ENCODE measurements around the gene RFFL.
"Not testable (repeated sequence)": the region's sequence is repeated elsewhere in the genome, so short reads cannot be mapped to it uniquely, and the experiment has no call there.

RFFL gene, protein sequence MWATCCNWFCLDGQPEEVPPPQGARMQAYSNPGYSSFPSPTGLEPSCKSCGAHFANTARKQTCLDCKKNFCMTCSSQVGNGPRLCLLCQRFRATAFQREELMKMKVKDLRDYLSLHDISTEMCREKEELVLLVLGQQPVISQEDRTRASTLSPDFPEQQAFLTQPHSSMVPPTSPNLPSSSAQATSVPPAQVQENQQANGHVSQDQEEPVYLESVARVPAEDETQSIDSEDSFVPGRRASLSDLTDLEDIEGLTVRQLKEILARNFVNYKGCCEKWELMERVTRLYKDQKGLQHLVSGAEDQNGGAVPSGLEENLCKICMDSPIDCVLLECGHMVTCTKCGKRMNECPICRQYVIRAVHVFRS

DNA sequence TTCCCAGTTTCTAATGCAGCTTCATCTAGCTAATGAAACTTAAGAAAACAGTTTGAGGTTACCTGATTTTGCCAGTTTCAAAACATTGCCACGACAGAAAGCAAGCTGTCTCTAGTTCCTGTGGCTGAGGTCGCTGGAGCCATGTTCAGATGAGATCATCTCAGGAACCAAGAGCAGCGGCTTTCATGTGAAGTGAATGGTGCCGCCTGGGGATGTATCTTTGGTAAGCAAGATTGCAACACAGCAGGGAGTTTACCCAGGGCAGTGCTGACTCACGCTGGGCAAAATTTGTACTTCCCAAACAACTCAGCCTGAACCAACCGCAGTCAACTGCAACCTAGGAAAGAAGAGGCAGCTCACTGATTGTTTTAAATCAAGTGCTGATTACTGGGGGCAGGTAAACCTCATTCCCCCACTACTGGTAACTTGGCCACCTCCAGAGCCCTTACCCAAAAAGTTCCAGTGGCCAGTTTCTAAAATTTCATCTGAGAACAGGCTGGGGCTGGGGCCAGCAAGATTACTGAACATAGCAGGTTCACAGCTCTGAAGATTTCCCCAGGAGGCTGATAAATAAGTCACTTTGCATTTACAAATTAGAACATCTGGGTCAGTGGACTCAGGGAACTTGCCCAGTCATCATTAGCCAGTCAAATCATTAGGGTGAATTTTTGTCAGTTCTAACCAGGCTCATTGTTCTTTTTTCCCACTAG lies at the start of gene RFFL:
TSS of gene RFFL (minus strand) at position 194 of the 710 bp plus-strand sequence. CDS start 37,154 bp downstream, outside the sequence.
- DNase-seq (ENCODE audit: insufficient read length, low spot score) (peak; percentile 71), FAIRE-seq (peak; percentile 97)
- no peak; the same call in 1 of the 2 replicates for TF ChIP-seq POLR2A (IDR thresholded peaks at IDR 0.05; ENCODE audit: low read depth, low read length)

DNA sequence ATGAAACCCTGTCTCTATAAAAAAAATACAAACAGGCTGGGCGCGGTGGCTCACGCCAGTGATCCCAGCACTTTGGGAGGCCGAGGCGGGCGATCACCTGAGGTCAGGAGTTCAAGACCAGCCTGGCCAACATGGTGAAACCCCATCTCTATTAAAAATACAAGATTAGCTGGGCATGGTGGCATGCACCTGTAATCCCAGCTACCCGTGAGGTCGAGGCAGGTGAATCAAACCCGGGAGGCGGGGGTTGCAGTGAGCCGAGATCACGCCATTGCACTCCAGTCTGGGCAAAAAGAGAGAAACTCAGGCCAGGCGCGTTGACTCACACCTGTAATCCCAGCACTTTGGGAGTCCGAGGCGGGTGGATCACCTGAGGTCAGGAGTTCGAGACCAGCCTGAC lies 47.3 kb upstream of the RFFL start:
- not testable (repeated sequence) for FAIRE-seq; DNase-seq (ENCODE audit: insufficient read length, low spot score)

DNA sequence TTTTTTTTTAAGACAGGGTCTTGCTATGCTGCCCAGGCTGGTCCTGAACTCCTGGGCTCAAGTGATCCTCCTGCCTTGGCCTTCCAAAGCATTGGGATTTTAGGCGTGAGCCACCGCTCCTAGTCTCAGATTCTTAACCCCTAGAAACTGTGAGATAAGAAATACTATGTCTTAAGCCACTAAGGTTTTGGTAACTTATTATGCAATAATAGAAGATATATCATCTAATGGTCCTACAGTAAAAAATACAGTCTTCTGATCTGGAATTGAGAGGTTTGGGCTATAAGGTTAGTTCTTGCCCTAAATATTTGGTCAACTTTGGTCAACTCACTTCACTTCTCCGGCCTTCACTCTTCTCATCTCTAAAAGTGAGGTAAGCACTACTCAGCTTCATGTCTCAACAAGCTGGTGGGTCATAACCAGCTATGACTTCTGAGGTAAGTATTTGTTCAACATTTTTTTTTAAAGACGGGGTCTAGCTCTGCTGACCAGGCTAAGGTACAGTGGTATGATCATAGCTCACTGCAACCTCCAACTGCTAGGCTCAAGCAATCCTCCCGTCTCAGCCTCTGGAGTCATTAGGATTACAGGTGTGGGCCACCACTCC lies 41.4 kb upstream of the RFFL start:
- DNase-seq (ENCODE audit: insufficient read length, low spot score) (no peak), FAIRE-seq (no peak)
- no peak for TF ChIP-seq POLR2A (IDR thresholded peaks at IDR 0.05; ENCODE audit: low read depth, low read length)

DNA sequence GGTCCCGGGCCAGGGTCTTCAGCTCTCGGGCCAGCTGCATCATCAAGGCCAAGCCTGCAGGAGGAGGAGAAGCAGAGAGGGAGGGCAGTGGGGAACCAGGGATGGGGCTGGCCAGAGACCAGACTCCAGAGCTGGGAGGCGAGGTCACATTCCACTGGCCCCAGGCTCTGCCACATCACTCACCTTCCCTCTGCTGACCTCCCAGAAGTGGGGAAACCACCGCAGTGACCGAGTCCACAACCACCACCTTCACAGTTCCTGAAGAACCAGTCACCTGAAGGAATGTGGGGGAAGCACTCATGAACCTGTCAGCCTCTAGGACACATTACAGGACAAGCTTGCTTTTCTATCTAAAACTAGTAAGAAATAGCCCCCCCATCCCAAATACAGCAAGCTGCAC lies 39.8 kb upstream of the RFFL start:
- FAIRE-seq (no peak), DNase-seq (ENCODE audit: insufficient read length, low spot score) (no peak)

DNA sequence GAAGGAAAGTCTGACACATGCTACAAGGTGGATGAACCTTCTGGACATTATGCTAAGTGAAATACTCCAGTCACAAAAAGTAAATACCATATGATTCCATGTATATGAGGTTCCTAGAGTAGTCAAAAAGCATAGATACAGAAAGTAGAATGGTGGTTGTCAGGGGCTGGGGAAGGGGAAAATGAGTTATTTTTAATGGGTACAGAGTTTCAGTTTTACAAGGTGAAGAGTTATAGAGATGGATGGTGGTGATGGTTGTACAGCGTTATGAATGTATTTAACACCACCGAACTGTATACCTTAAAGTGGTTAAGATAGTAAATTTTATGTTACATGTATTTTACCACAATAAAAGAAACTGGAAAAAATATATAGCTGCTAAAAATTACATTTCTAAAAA lies 38.2 kb upstream of the RFFL start:
- FAIRE-seq (no peak), DNase-seq (ENCODE audit: insufficient read length, low spot score) (no peak)
- no peak for TF ChIP-seq POLR2A (IDR thresholded peaks at IDR 0.05; ENCODE audit: low read depth, low read length)

More for the DNA sequence above, 39.8 kb upstream of the RFFL start:
- TF ChIP-seq POLR2A (IDR thresholded peaks at IDR 0.05; ENCODE audit: low read depth, low read length) = no peak

DNA sequence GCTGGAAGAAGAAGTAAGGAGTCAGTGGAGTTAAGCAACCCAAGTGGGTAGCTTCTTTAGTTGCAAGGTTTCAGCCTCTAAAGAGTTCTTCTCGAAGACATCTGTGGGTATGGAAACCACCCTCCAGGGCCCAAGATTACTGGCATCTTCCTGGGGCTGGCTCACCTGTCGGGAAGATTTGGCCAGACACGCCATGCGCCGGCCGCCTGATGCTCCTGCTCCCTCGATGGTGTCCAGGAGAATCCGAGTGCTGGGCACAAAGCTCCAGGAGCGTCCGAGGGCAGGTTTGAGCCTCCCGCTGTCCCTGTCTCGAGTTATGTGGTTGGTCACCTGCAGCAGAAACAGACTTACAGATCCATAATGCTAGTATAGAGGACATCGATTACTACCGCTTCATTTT lies 37.5 kb upstream of the RFFL start:
- no peak for TF ChIP-seq POLR2A (IDR thresholded peaks at IDR 0.05; ENCODE audit: low read depth, low read length)
- no peak for DNase-seq (ENCODE audit: insufficient read length, low spot score)
- no peak for FAIRE-seq

DNA sequence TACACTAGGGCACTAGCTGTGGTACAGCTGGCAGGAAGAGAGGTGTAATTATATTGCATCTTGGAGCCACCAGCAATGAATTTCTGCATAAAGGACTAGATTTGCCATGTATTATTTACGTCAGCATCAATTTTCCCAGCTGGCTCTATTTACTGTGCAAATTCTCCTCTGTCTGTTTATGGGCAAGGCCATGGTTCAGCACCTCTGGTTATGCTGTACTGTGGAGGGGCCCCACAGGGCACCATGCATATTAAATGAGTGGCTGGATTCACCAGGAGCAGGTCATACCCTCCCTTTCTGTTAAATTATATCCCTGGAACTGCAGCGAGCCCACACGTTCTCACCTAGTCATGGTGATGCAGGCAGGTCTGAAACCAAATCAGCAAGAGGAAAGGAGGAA lies 36.4 kb upstream of the RFFL start:
- DNase-seq (ENCODE audit: insufficient read length, low spot score) (no peak), FAIRE-seq (no peak)
- no peak for TF ChIP-seq POLR2A (IDR thresholded peaks at IDR 0.05; ENCODE audit: low read depth, low read length)

DNA sequence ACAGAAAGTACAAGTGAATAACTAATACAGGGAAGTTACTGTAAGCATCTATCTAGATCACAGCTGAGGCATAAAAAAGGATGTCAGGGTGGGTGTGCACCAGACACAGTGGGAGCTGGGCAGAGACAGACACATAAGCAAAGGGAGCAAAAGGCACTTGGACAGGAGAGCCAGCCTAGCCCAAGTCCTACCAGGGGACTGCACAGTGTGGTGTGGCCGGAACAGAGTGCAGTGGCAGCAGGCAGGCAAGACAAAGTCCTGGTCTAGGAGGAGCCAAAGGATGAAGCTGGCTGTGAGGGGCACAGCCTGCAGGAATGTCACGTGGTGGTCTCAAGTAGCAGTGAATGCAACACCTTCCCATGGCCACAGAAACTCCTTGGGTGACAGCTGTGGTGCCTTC lies 34.3 kb upstream of the RFFL start:
- no peak for DNase-seq (ENCODE audit: insufficient read length, low spot score)
- no peak for TF ChIP-seq POLR2A (IDR thresholded peaks at IDR 0.05; ENCODE audit: low read depth, low read length)
- FAIRE-seq = no peak

DNA sequence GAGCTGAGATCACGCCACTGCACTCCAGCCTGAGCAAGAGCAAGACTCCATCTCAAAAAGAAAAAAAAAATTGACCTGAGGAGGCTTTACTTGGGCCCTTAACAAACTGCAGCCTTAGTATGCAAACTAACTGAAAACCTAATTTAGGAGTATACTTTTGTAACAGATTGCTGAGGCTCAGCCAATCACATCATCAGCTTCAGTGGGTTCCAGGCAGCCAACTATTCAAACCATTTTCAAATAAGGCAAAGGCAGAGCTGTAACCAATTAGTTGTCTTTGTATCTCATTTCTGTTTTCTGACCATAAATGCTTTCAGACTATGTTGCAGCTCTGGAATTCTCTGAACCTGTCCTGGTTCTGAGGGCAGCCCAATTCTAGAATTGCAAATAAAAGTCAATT lies 32.2 kb upstream of the RFFL start:
- FAIRE-seq = no peak
- TF ChIP-seq POLR2A (IDR thresholded peaks at IDR 0.05; ENCODE audit: low read depth, low read length) = no peak

DNA sequence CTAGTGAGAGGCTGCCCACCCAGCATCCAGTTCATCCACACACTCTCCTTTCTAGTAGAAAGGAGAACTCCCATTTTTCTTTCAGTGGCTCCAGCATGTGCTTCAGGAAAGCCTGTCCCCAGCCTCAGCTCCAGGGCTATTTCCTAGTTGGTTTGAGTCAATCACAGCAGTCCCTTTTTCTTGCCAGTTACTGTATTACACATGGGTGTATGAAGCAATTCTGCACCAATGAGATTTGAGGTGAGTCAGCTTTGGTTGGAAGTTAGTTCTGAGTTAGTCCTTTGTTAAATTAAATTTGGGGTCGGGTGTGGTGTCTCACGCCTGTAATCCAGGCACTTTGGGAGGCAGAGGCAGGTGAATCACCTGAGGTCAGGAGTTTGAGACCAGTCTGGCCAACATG lies 31.4 kb upstream of the RFFL start:
- FAIRE-seq = no peak
- peak; percentile 57 for DNase-seq (ENCODE audit: insufficient read length, low spot score)
- no peak for TF ChIP-seq POLR2A (IDR thresholded peaks at IDR 0.05; ENCODE audit: low read depth, low read length)

More for the DNA sequence above, 32.2 kb upstream of the RFFL start:
- DNase-seq (ENCODE audit: insufficient read length, low spot score) = no peak

DNA sequence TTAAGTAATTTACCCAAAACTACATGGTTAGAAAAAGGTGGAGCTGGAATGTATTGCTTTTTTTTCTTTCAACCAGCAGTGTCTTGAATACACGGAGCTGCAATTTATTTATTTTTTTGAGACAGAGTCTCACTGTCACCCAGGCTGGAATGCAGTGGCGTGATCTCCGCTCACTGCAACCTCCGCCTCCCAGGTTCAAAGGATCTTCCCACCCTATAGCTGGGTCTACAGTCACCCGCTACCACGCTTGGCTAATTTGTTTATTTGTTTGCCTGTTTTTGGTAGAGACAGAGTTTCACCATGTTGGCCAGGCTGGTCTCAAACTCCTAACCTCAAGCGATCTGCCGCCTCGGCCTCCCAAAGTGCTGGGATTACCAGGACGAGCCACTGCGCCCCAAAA lies 27.2 kb upstream of the RFFL start:
- FAIRE-seq; DNase-seq (ENCODE audit: insufficient read length, low spot score): not testable (repeated sequence)

DNA sequence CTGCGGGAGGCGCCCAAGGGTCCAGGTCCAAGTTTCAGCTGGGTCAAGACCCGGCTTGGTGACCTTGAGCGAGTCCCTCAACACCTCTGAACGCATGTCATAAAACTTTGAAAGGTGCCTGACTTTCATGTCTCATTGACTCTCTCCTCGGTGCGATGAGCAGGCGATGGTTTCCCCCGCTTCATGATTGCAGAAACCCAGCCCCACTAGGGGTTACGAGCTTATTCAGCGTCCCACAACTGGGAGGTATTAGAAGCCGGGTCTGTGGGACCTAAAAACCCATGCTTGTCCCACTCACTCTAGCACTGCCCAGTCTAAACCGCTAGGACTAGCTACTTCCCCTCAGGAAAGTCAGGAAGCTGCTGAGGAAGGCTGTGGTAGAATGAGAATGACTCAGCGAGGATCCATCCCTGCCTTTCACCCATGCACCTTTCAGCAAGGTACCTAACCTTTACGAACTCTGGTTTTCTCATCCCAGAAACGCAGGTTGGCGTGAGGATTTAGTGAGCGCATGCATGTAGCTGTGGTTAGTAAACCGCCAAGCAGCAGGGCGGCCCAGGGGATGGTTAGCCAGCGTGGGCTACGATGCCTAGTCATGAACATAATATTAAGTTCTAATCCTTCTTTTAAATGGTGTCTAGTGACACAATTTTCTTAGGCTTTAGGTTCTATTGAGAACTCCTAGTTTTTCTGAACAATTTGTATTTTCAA lies 26.2 kb upstream of the RFFL start:
- no peak for FAIRE-seq
- DNase-seq (ENCODE audit: insufficient read length, low spot score) = peak; percentile 40
- TF ChIP-seq POLR2A (IDR thresholded peaks at IDR 0.05; ENCODE audit: low read depth, low read length) = no peak

DNA sequence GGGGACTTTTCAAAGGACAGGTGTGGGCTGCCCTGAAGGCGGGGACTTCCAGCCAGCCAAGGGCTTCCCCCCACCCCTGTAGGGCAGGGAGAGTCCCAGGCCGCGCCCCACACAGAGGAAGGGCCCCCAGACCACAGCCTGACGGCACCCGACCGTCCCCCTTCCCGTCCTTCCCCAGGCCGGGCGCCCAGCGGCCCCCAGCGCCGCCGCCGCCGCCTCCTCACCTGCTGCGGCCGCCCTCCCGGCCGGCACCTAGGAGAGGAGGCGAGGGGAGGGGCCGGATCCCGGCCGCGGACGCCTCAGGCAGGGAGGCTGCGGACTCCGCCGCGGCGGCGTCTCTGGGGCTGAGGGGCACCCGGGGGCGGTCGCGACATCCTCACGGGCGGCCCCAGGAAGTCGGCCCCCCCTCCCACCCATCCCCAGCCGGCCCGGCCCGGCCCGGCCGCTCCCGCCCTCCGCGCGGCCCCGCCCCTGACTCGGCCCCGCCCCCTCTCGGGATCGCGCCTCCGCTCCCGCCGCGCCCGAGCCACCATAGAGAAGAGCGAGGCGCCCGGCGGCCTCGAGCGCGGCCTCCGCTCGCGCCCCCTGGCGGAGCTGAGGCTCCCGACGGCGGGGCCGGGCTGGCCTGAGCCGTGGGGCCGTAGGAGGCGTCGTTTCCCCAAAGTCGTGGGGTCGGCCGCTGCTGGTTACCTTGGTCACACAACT lies 25.5 kb upstream of the RFFL start:
- TF ChIP-seq POLR2A (IDR thresholded peaks at IDR 0.05; ENCODE audit: low read depth, low read length) = 0 out of 2 replicates have a peak, but pooled peaks have one; percentile 27
- DNase-seq (ENCODE audit: insufficient read length, low spot score) (peak; percentile 51), FAIRE-seq (no peak)
